Breast epithelium (tissue), 4 donors: ENCODE results near the gene PHOSPHO1. TPM values are rescaled to one million over a fixed set of nuclear protein-coding genes. Genes with fewer than 3 reads are reported as not detected.
A peak's percentile ranks its signal among the peaks of the same experiment; 100 is the strongest.
"Not testable (repeated sequence)": the region's sequence is repeated elsewhere in the genome, so short reads cannot be mapped to it uniquely, and the experiment has no call there.

Experiments used
- DNase-seq, 2 donors: peaks; one replicate each; pipeline ENCODE4 v3.0.0-alpha.2; 2019; ENCODE audit warnings: low spot score in 2 of 2
- H3K27ac ChIP-seq, 2 donors: fragments of 200-600 bp; sonication (generic) in 1 of 2; one replicate each; pipeline ENCODE4 v1.5.1; 2016 to 2019; ENCODE audit warnings: mild to moderate bottlenecking in 1 of 2
- H3K27me3 ChIP-seq, 2 donors: fragments of 200-600 bp; sonication (generic) in 1 of 2; one replicate each; pipeline versions ENCODE4 v1.5.1 to v1.6.0; 2017 to 2019; ENCODE audit warnings: control low read depth in 1 of 2, mild to moderate bottlenecking in 1 of 2
- H3K36me3 ChIP-seq: fragments of 200-600 bp; one replicate; pipeline ENCODE4 v1.5.1; 2019
- H3K4me1 ChIP-seq, 2 donors: fragments of 200-600 bp; sonication (generic); one replicate each; pipeline ENCODE4 v1.5.1; 2016 to 2019; ENCODE audit warnings: control low read depth in 1 of 2
- H3K4me3 ChIP-seq, 3 donors: fragments of 200-600 bp; sonication (generic); 1 replicate in 2 of 3; 2 replicates in 1 of 3; pipeline ENCODE4 v1.5.1; 2016 to 2019; ENCODE audit warnings: mild to moderate bottlenecking in 3 of 3, moderate library complexity in 2 of 3
- H3K9me3 ChIP-seq, 2 donors: fragments of 200-600 bp; sonication (generic) in 1 of 2; one replicate each; pipeline ENCODE4 v1.5.1; 2016 to 2019; ENCODE audit warnings: control low read depth in 1 of 2
- CTCF ChIP-seq, 3 donors: fragments of 450-650 bp; IDR thresholded peaks; one replicate each; pipeline ENCODE4 v1.5.1; 2016 to 2017; ENCODE audit warnings: antibody characterized with exemption in 3 of 3, mild to moderate bottlenecking in 3 of 3, moderate library complexity in 3 of 3
- POLR2A ChIP-seq: fragments of 450-650 bp; IDR thresholded peaks from one replicate; pipeline ENCODE4 v1.6.1; 2016; ENCODE audit warnings: antibody characterized with exemption, mild to moderate bottlenecking, moderate library complexity
- POLR2AphosphoS5 ChIP-seq, 3 donors: sonication (generic); formaldehyde crosslinking; IDR thresholded peaks; one replicate each; pipeline ENCODE4 v1.6.1; 2017; ENCODE audit warnings: antibody characterized with exemption in 3 of 3
- intact Hi-C: fragments of 100-400 bp; cut with DNase I; formaldehyde crosslinking; loops from one replicate; pipeline ENCODE4 v1.15.1; 2023; ENCODE audit warnings: low total_unique reads
- total RNA-seq, 3 donors: library from RNA; depleted of rRNA; stranded (reverse); fragments of >200 nt; gene quantifications; one replicate each; pipeline ENCODE4 v1.1.0, GENCODE V29; 2016

Gene PHOSPHO1
- under 1 TPM in 2 of 3 donors, not detected in 1; 0.33 to 0.88 TPM for total RNA-seq

DNA sequence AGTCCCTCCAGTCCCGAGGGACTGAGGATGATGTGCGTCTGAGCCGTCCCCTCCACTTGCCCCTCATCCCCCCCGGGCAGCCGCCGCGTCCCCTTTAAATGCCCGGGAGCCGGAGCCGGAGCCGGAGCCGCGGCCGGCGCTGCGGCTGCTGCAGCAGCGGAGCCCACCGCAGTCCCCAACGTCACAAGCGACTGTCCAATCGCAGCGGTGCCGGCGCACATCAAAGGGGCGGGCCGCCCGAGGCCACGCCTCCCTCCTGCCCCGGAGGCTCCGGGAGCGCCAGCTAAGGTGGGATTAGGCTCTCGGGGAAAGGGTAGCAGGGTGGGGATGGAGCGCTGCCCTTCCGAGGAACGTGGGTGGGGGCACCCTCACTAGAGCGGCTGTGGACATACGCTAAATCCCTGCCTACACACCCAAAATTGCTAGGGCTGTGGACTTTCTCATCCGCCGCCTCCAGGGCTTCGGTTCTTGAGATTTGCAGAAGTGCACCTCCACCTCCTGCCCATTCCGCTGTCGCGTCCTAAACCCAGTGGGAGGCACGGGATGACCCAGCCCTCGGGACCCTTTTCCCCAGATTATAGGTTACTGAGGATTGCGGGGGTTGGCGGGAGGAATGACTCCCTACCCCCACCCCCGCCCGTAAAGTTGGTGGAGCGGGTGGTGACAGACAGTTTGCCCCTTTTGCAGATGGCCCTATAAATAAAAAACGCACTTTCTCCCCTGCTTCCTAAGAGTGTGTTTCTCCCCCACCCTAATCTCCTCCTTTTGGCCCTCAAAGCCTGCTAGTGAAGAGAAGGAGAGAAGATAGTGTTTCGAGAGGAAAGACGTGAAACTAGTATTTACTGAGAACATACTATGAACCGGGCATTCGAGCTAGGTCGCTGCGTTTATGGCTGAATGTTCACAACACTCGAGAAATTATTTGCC, at the start of gene PHOSPHO1:
Gene PHOSPHO1, minus strand, starts transcription at position 152 of the 927 bp plus-strand sequence. CDS start 4,096 bp downstream, outside the sequence.
- H3K4me3 ChIP-seq, result peak within 1 kb of the TSS; percentile 47 to 77 (median 51)

GRCh38 chr17:49280061-49280460, 49.5 kb upstream of the PHOSPHO1 start:
- TF ChIP-seq CTCF (IDR thresholded peaks at IDR 0.05), result no peak
- TF ChIP-seq POLR2AphosphoS5 (IDR thresholded peaks at IDR 0.05), result no peak
- no peak for TF ChIP-seq POLR2A
- Histone ChIP-seq H3K4me3 (no peak overlapping the region), H3K4me1 (no peaks in the 10 kb centered on the region), H3K9me3 (no peaks in the 10 kb centered on the region), H3K27ac (no peak overlapping the region), H3K36me3 (no peaks in the 10 kb centered on the region), H3K27me3 (no peaks in the 10 kb centered on the region)
- intact Hi-C loops, result no loop called here
- DNase-seq, result no peak

More for the DNA sequence above, at the start of gene PHOSPHO1:
- no peaks in the 10 kb centered on the region for H3K36me3 ChIP-seq
- no peaks in the 10 kb centered on the region for H3K9me3 ChIP-seq
- H3K4me1 ChIP-seq, result peaks cover 0 to 4% of the 10 kb centered on the region in 2 donors
- intact Hi-C loops, result no loop called here
- peaks cover 0 to 26% of the 10 kb centered on the region in 2 donors for H3K27me3 ChIP-seq
- H3K27ac ChIP-seq, result no peak within 1 kb of the TSS
- DNase-seq, result peak in 1 of 2 donors; percentile 66
- no peak for TF ChIP-seq CTCF (IDR thresholded peaks at IDR 0.05)
- no peak for TF ChIP-seq POLR2A
- no peak for TF ChIP-seq POLR2AphosphoS5 (IDR thresholded peaks at IDR 0.05)

DNA sequence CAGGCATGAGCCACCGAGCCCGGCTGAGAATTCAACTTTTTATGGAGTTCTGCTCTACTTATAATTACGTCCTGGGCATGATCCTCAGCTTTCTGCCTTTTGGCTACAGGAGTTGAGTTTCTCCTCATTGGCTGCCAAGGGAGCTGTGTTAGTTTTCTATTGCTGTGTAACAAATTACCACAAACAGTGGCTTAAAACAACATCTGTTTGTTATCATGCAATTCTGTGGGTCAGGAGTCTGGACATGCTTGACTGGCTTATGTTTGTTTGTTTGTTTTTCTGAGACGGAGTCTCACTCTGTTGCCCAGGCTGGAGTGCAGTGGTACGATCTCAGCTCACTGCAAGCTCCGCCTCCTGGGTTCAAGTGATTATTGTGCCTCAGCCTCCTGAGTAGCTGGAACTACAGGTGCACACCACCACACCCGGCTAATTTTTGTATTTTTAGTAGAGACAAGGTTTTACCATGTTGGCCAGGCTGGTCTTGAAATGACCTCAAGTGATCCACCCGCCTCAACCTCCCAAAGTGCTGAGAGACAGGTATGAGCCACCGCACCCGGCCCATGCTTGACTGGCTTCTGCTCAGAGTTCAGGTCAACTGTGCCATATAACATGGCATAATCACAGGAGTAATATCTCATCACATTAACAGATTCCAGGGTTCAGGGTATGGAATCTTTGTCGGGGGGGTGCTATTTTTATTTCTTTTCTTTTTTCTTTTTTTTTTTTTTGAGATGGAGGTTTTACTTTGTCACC, 48.9 kb upstream of the PHOSPHO1 start:
- H3K4me3 ChIP-seq, H3K36me3 ChIP-seq, DNase-seq, H3K27me3 ChIP-seq, intact Hi-C loops, H3K4me1 ChIP-seq, H3K27ac ChIP-seq, H3K9me3 ChIP-seq: not testable (repeated sequence)

- Histone ChIP-seq H3K9me3 (no peaks in the 10 kb centered on the region), H3K36me3 (no peaks in the 10 kb centered on the region), H3K4me3 (no peak overlapping the region), H3K4me1 (no peaks in the 10 kb centered on the region), H3K27me3 (no peaks in the 10 kb centered on the region), H3K27ac (no peak overlapping the region)
- DNase-seq, result no peak
- TF ChIP-seq POLR2AphosphoS5 (IDR thresholded peaks at IDR 0.05) (no peak), POLR2A (no peak), CTCF (IDR thresholded peaks at IDR 0.05) (no peak)
- intact Hi-C loops, result no loop called here
Observed at GRCh38 chr17:49278076-49278475, 47.5 kb upstream of the PHOSPHO1 start.

GRCh38 chr17:49277638-49278037, 47.1 kb upstream of the PHOSPHO1 start:
- no peak overlapping the region for H3K4me3 ChIP-seq
- no peaks in the 10 kb centered on the region for H3K27me3 ChIP-seq
- H3K9me3 ChIP-seq, result no peaks in the 10 kb centered on the region
- intact Hi-C loops, result no loop called here
- no peaks in the 10 kb centered on the region for H3K36me3 ChIP-seq
- TF ChIP-seq POLR2A, result no peak
- TF ChIP-seq CTCF (IDR thresholded peaks at IDR 0.05), result no peak
- no peak for TF ChIP-seq POLR2AphosphoS5 (IDR thresholded peaks at IDR 0.05)
- no peak for DNase-seq
- no peaks in the 10 kb centered on the region for H3K4me1 ChIP-seq
- no peak overlapping the region for H3K27ac ChIP-seq

- DNase-seq, H3K27me3 ChIP-seq, H3K9me3 ChIP-seq, H3K27ac ChIP-seq, H3K4me1 ChIP-seq, H3K36me3 ChIP-seq, intact Hi-C loops, H3K4me3 ChIP-seq: not testable (repeated sequence)
Observed at GRCh38 chr17:49275981-49276380, 45.4 kb upstream of the PHOSPHO1 start.
